NB4 (cell line): ENCODE results near the gene B4GALT2.

Experiments
- DNase-seq: peaks from one replicate; pipeline ENCODE4 v3.0.0; 2010; ENCODE audit warnings: low read depth
- H3K4me3 ChIP-seq: one replicate; pipeline ENCODE4 v1.5.1; 2011; ENCODE audit warnings: mild to moderate bottlenecking, low read depth, low read length, moderate library complexity
- CTCF ChIP-seq: IDR thresholded peaks from one replicate; pipeline ENCODE4 v1.5.1; 2012; ENCODE audit warnings: low read depth, low read length
- MAX ChIP-seq: IDR thresholded peaks from 2 replicates; pipeline ENCODE4 v1.6.1; 2011; ENCODE audit warnings: low read depth, low read length
- MYC ChIP-seq: IDR thresholded peaks from 2 replicates; pipeline ENCODE4 v1.6.1; 2011; ENCODE audit warnings: low read depth, low read length
- POLR2A ChIP-seq: IDR thresholded peaks from 2 replicates; pipeline ENCODE4 v1.6.1; 2011; ENCODE audit warnings: mild to moderate bottlenecking; ENCODE audit not compliant: insufficient read length; ENCODE audit errors: extremely low read depth

Gene B4GALT2

GRCh38 chr1:44038876-44039657 lies 60.1 kb downstream of the B4GALT2 start:
- TF ChIP-seq MAX (no peak), MYC (no peak), POLR2A (no peak), CTCF (no peak)
- no peak for DNase-seq
- no peak overlapping the region for H3K4me3 ChIP-seq

- TF ChIP-seq MYC = no peak
- no peak for TF ChIP-seq MAX
- H3K4me3 ChIP-seq = no peak overlapping the region
- peak; percentile 40 for DNase-seq
These were observed 61.4 kb downstream of the B4GALT2 start for GRCh38 chr1:44040418-44040817.
